Vagina (tissue), 2 donors: ENCODE data around the gene NDUFV2. TPM values are rescaled to one million over a fixed set of nuclear protein-coding genes. Genes with fewer than 3 reads are reported as not detected.

ENCODE experiments used
- DNase-seq, 2 donors: peaks; one replicate each; pipeline ENCODE4 v3.0.0-alpha.2; 2017; ENCODE audit errors: extremely low spot score in 2 of 2
- H3K27ac ChIP-seq: fragments of 200-600 bp; sonication (generic); one replicate; pipeline ENCODE4 v1.5.1; 2019
- H3K27me3 ChIP-seq: fragments of 200-600 bp; sonication (generic); one replicate; pipeline ENCODE4 v1.5.1; 2019
- H3K36me3 ChIP-seq, 2 donors: fragments of 200-600 bp; sonication (generic); one replicate each; pipeline ENCODE4 v1.5.1; 2017 to 2019
- H3K4me1 ChIP-seq: fragments of 200-600 bp; sonication (generic); one replicate; pipeline ENCODE4 v1.5.1; 2019
- H3K4me3 ChIP-seq, 2 donors: fragments of 200-600 bp; sonication (generic); 1 replicate in 1 of 2; 2 replicates in 1 of 2; pipeline ENCODE4 v1.5.1; 2016 to 2019
- H3K9me3 ChIP-seq: fragments of 200-600 bp; sonication (generic); one replicate; pipeline ENCODE4 v1.5.1; 2019
- CTCF ChIP-seq, 3 experiments: fragments of 450-650 bp in 2 of 3; fragments of 200-600 bp in 1 of 3; sonication (generic) in 1 of 3; IDR thresholded peaks; one replicate each; pipeline ENCODE4 v1.5.1; 2017 to 2019; ENCODE audit warnings: antibody characterized with exemption in 3 of 3, mild to moderate bottlenecking in 2 of 3, moderate library complexity in 2 of 3
- POLR2A ChIP-seq, 2 donors: fragments of 450-650 bp; IDR thresholded peaks; one replicate each; pipeline ENCODE4 v1.6.1; 2017; ENCODE audit warnings: antibody characterized with exemption in 2 of 2, mild to moderate bottlenecking in 2 of 2, moderate library complexity in 2 of 2
- POLR2AphosphoS5 ChIP-seq, 2 donors: sonication (generic); formaldehyde crosslinking; IDR thresholded peaks; one replicate each; pipeline ENCODE4 v1.9.0; 2017; ENCODE audit warnings: antibody characterized with exemption in 2 of 2, mild to moderate bottlenecking in 2 of 2, low read depth in 1 of 2; ENCODE audit not compliant: insufficient read depth in 1 of 2
- intact Hi-C: fragments of 100-400 bp; cut with DNase I; formaldehyde crosslinking; loops from one replicate; pipeline ENCODE4 v1.15.1; 2023
- total RNA-seq: library from RNA; depleted of rRNA; stranded (reverse); fragments of >200 nt; gene quantifications from one replicate; pipeline ENCODE4 v1.2.3, GENCODE V29; 2016

NDUFV2 gene
- total RNA-seq, 1 donor from 2014 or later = 75.1 TPM

- Histone ChIP-seq H3K27ac (no peak overlapping the region), H3K4me3 (no peak overlapping the region), H3K4me1 (peaks cover 13% of the 10 kb centered on the region), H3K27me3 (no peaks in the 10 kb centered on the region), H3K36me3 (peaks cover 0 to 17% of the 10 kb centered on the region in 2 donors), H3K9me3 (no peaks in the 10 kb centered on the region)
- intact Hi-C loops = no loop called here
- TF ChIP-seq CTCF (IDR thresholded peaks at IDR 0.05) (no peak), POLR2A (IDR thresholded peaks at IDR 0.05) (no peak), POLR2AphosphoS5 (IDR thresholded peaks at IDR 0.05; ENCODE audit: insufficient read depth in 1 of 2, low read depth in 1 of 2) (no peak)
- DNase-seq = no peak
Measured at GRCh38 chr18:9133225-9133624, 30.7 kb downstream of the NDUFV2 start.

- H3K36me3 ChIP-seq = no peaks in the 10 kb centered on the region
- H3K27me3 ChIP-seq = no peaks in the 10 kb centered on the region
- H3K4me3 ChIP-seq = peak overlapping the region; percentile 75 to 80
- no peak for TF ChIP-seq POLR2A (IDR thresholded peaks at IDR 0.05)
- no peak for TF ChIP-seq CTCF (IDR thresholded peaks at IDR 0.05)
- TF ChIP-seq POLR2AphosphoS5 (IDR thresholded peaks at IDR 0.05; ENCODE audit: insufficient read depth in 1 of 2, low read depth in 1 of 2) = no peak
- peaks cover 34% of the 10 kb centered on the region for H3K4me1 ChIP-seq
- intact Hi-C loops = no loop called here
- H3K27ac ChIP-seq = peak overlapping the region; percentile 100
- DNase-seq = no peak
- H3K9me3 ChIP-seq = no peaks in the 10 kb centered on the region
Measured at GRCh38 chr18:9135081-9135911, 32.8 kb downstream of the NDUFV2 start.

GRCh38 chr18:9135912-9136314, 33.4 kb downstream of the NDUFV2 start:
- peaks cover 40% of the 10 kb centered on the region for H3K4me1 ChIP-seq
- TF ChIP-seq POLR2A (IDR thresholded peaks at IDR 0.05) (no peak), CTCF (IDR thresholded peaks at IDR 0.05) (no peak), POLR2AphosphoS5 (IDR thresholded peaks at IDR 0.05; ENCODE audit: insufficient read depth in 1 of 2, low read depth in 1 of 2) (no peak)

GRCh38 chr18:9136315-9137155, 34.0 kb downstream of the NDUFV2 start, which contains the start of gene ANKRD12:
Gene ANKRD12 (plus strand): TSS chr18:9136781. CDS start chr18:9182433, 45,652 bp downstream.
- peaks cover 46% of the 10 kb centered on the region for H3K4me1 ChIP-seq
- H3K36me3 ChIP-seq = no peaks in the 10 kb centered on the region
- TF ChIP-seq CTCF (IDR thresholded peaks at IDR 0.05) (no peak), POLR2A (IDR thresholded peaks at IDR 0.05) (peak in 1 of 2 donors; percentile 85), POLR2AphosphoS5 (IDR thresholded peaks at IDR 0.05; ENCODE audit: insufficient read depth in 1 of 2, low read depth in 1 of 2) (peak; percentile 83 to 97)
- H3K27ac ChIP-seq = peak within 1 kb of the TSS; percentile 100
- H3K4me3 ChIP-seq = peak within 1 kb of the TSS; percentile 75 to 80
- no peaks in the 10 kb centered on the region for H3K9me3 ChIP-seq
- DNase-seq = peak; percentile 97 to 98
- intact Hi-C loops = loop anchor here (1.0 kb wide), 1 partner anchor 34 kb away; the partner anchor contains the start of gene NDUFV2
- H3K27me3 ChIP-seq = no peaks in the 10 kb centered on the region

More at GRCh38 chr18:9135912-9136314, 33.4 kb downstream of the NDUFV2 start:
- Histone ChIP-seq H3K4me3 (peak overlapping the region; percentile 75 to 80), H3K36me3 (no peaks in the 10 kb centered on the region), H3K27ac (peak overlapping the region; percentile 100), H3K27me3 (no peaks in the 10 kb centered on the region), H3K9me3 (no peaks in the 10 kb centered on the region)
- intact Hi-C loops = no loop called here
- DNase-seq = no peak
